GM23338 (cell line): ENCODE results near the gene CDC40.

ENCODE experiments used
- CREB1 ChIP-seq: fragments of 250-450 bp; sonication (Bioruptor Pico); IDR thresholded peaks from 2 replicates; pipeline ENCODE4 v1.5.0; 2020; ENCODE audit warnings: low read depth, mild to moderate bottlenecking, moderate library complexity
- TF ChIP-seq, protein P1 (sequence below), 2 experiments: fragments of 200-600 bp in 1 of 2; sonication (generic) in 1 of 2; conservative IDR thresholded peaks; 2 replicates each; pipeline versions ENCODE4 v1.5.1 to v1.6.1; 2016 to 2017; ENCODE audit warnings: antibody characterized with exemption in 2 of 2, low read depth in 2 of 2, mild to moderate bottlenecking in 2 of 2, moderate library complexity in 1 of 2
- TF ChIP-seq, protein P2 (sequence below): IDR thresholded peaks from one replicate; pipeline ENCODE4 v1.6.1; 2018; ENCODE audit warnings: antibody characterized with exemption; ENCODE audit not compliant: unreplicated experiment

DNA sequence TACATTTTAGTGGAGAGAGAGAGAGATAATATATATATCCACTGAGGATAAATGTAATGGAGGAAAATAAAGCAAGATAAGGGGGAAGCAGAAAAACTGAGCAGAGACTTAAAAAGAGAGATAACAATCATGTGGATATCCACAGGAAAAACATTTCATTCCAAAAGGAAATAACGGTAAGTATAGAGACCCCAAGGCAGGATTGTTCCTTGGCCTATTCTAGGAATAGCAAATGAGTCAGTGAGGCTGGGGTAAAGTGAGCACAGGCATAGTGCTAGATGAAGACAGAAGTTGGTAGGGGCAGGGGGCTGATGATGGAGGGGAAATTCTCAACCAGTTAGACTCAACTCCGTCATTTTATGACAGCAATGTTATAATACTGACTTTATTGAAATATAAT lies 11.2 kb downstream of the CDC40 start:
- TF ChIP-seq, protein P1, sequence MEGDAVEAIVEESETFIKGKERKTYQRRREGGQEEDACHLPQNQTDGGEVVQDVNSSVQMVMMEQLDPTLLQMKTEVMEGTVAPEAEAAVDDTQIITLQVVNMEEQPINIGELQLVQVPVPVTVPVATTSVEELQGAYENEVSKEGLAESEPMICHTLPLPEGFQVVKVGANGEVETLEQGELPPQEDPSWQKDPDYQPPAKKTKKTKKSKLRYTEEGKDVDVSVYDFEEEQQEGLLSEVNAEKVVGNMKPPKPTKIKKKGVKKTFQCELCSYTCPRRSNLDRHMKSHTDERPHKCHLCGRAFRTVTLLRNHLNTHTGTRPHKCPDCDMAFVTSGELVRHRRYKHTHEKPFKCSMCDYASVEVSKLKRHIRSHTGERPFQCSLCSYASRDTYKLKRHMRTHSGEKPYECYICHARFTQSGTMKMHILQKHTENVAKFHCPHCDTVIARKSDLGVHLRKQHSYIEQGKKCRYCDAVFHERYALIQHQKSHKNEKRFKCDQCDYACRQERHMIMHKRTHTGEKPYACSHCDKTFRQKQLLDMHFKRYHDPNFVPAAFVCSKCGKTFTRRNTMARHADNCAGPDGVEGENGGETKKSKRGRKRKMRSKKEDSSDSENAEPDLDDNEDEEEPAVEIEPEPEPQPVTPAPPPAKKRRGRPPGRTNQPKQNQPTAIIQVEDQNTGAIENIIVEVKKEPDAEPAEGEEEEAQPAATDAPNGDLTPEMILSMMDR (conservative IDR thresholded peaks at IDR 0.05; ENCODE audit: low read depth in 2 of 2): no peak
- TF ChIP-seq, protein P2, sequence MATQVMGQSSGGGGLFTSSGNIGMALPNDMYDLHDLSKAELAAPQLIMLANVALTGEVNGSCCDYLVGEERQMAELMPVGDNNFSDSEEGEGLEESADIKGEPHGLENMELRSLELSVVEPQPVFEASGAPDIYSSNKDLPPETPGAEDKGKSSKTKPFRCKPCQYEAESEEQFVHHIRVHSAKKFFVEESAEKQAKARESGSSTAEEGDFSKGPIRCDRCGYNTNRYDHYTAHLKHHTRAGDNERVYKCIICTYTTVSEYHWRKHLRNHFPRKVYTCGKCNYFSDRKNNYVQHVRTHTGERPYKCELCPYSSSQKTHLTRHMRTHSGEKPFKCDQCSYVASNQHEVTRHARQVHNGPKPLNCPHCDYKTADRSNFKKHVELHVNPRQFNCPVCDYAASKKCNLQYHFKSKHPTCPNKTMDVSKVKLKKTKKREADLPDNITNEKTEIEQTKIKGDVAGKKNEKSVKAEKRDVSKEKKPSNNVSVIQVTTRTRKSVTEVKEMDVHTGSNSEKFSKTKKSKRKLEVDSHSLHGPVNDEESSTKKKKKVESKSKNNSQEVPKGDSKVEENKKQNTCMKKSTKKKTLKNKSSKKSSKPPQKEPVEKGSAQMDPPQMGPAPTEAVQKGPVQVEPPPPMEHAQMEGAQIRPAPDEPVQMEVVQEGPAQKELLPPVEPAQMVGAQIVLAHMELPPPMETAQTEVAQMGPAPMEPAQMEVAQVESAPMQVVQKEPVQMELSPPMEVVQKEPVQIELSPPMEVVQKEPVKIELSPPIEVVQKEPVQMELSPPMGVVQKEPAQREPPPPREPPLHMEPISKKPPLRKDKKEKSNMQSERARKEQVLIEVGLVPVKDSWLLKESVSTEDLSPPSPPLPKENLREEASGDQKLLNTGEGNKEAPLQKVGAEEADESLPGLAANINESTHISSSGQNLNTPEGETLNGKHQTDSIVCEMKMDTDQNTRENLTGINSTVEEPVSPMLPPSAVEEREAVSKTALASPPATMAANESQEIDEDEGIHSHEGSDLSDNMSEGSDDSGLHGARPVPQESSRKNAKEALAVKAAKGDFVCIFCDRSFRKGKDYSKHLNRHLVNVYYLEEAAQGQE: no peak
- TF ChIP-seq CREB1 (CRISPR knock-in tag): no peak
